A549 (cell line): ENCODE data around the gene TPRG1. TPM values are rescaled to one million over a fixed set of nuclear protein-coding genes. Genes with fewer than 3 reads are reported as not detected.

Experiments used
- ATAC-seq, 2 experiments: fragments of 200-7000 bp in 1 of 2; fragments of >200 bp in 1 of 2; cut with Nextera tagmentation in 1 of 2; cut with Tn5 transposase in 1 of 2; 3 replicates each; pipeline versions ENCODE4 v1.8.0 to v1.9.1; 2018 to 2020; ENCODE audit warnings: mild to moderate bottlenecking in 1 of 2, moderate library complexity in 1 of 2
- CTCF ChIA-PET: fragments of 300-600 bp; sonication (Branson Sonifier 250); formaldehyde crosslinking; extraction: SDS; loops from one replicate; lab custom pipeline; 2021; ENCODE audit warnings: antibody characterized with exemption, inconsistent platforms; lab: Yijun Ruan, JAX
- POLR2A ChIA-PET: fragments of 350-600 bp; formaldehyde crosslinking; extraction: SDS; loops from one replicate; lab custom pipeline; 2021; ENCODE audit warnings: antibody characterized with exemption, inconsistent platforms; lab: Yijun Ruan, JAX
- DNase-seq, 2 experiments: peaks; one replicate each; pipeline versions ENCODE4 v3.0.0 to v3.0.0-alpha.2; 2011 to 2016; ENCODE audit warnings: low read depth in 1 of 2, low spot score in 1 of 2
- FAIRE-seq: peaks from 2 replicates; lab custom pipeline; 2011; peaks lifted over from hg19 to GRCh38; lab: Jason Lieb, UNC
- H3K27ac ChIP-seq, 2 experiments: fragments of >200 bp; sonication (Bioruptor Twin); formaldehyde crosslinking; 3 replicates each; pipeline ENCODE4 v1.5.1; 2016 to 2017
- H3K4me1 ChIP-seq: fragments of >200 bp; sonication (Bioruptor Twin); formaldehyde crosslinking; 3 replicates; pipeline ENCODE4 v1.6.1; 2016
- H3K4me2 ChIP-seq: fragments of >200 bp; sonication (Bioruptor Twin); formaldehyde crosslinking; 3 replicates; pipeline ENCODE4 v1.6.1; 2016
- H3K4me3 ChIP-seq: fragments of >200 bp; sonication (Bioruptor Twin); formaldehyde crosslinking; 3 replicates; pipeline ENCODE4 v1.5.1; 2016
- H3K9me3 ChIP-seq: fragments of >200 bp; sonication (Bioruptor Twin); formaldehyde crosslinking; 3 replicates; pipeline ENCODE4 v1.6.1; 2016
- BHLHE40 ChIP-seq: IDR thresholded peaks from 2 replicates; pipeline ENCODE4 v1.6.1; 2012; ENCODE audit warnings: low read depth, low read length, inconsistent platforms
- CBX8 ChIP-seq: fragments of 200-600 bp; sonication (generic); IDR thresholded peaks from 2 replicates; pipeline ENCODE4 v1.6.1; 2016
- EHMT2 ChIP-seq: fragments of 200-600 bp; sonication (generic); IDR thresholded peaks from 2 replicates; pipeline ENCODE4 v1.6.1; 2016; ENCODE audit warnings: antibody characterized with exemption, low read depth, mild to moderate bottlenecking, moderate library complexity
- EP300 ChIP-seq, 2 experiments: fragments of >200 bp; sonication (Bioruptor Twin); formaldehyde crosslinking; IDR thresholded peaks; 2 replicates in 1 of 2; 3 replicates in 1 of 2; pipeline ENCODE4 v1.6.1; 2016 to 2017
- ESRRA ChIP-seq: fragments of 150-350 bp; IDR thresholded peaks from 2 replicates; pipeline ENCODE4 v1.6.1; 2014; ENCODE audit warnings: mild to moderate bottlenecking, low read length, borderline replicate concordance
- FOXS1 ChIP-seq: fragments of 250-450 bp; sonication (Bioruptor Pico); IDR thresholded peaks from 2 replicates; pipeline ENCODE4 v1.5.0; 2020; ENCODE audit warnings: mild to moderate bottlenecking, moderate library complexity
- HDAC2 ChIP-seq: fragments of 200-600 bp; sonication (generic); IDR thresholded peaks from 2 replicates; pipeline ENCODE4 v1.6.1; 2016
- HEYL ChIP-seq: fragments of 250-450 bp; sonication (Bioruptor Pico); IDR thresholded peaks from 2 replicates; pipeline ENCODE4 v1.8.0; 2021; ENCODE audit warnings: mild to moderate bottlenecking, moderate library complexity
- HOXB5 ChIP-seq: fragments of 250-450 bp; sonication (Bioruptor Pico); IDR thresholded peaks from 2 replicates; pipeline ENCODE4 v1.5.0; 2020; ENCODE audit warnings: mild to moderate bottlenecking, moderate library complexity
- JUNB ChIP-seq: fragments of >200 bp; sonication (Bioruptor Twin); formaldehyde crosslinking; IDR thresholded peaks from 2 replicates; pipeline ENCODE4 v1.6.1; 2016
- KDM1A ChIP-seq: fragments of 200-600 bp; sonication (generic); IDR thresholded peaks from 2 replicates; pipeline ENCODE4 v1.6.1; 2016; ENCODE audit warnings: low read depth, mild to moderate bottlenecking
- KDM5A ChIP-seq: fragments of 200-600 bp; sonication (generic); IDR thresholded peaks from 2 replicates; pipeline ENCODE4 v1.6.1; 2016; ENCODE audit warnings: antibody characterized with exemption, mild to moderate bottlenecking
- MAFK ChIP-seq: fragments of 450-650 bp; IDR thresholded peaks from 2 replicates; pipeline ENCODE4 v1.6.1; 2014; ENCODE audit not compliant: partially characterized antibody
- NPAS2 ChIP-seq: fragments of 250-450 bp; sonication (Bioruptor Pico); IDR thresholded peaks from 2 replicates; pipeline ENCODE4 v1.8.0; 2022; ENCODE audit warnings: mild to moderate bottlenecking, moderate library complexity, borderline replicate concordance
- NR3C1 ChIP-seq: fragments of >200 bp; sonication (Bioruptor Twin); formaldehyde crosslinking; IDR thresholded peaks from 3 replicates; pipeline ENCODE4 v1.6.1; 2017
- PHF8 ChIP-seq: fragments of 200-600 bp; sonication (generic); IDR thresholded peaks from 2 replicates; pipeline ENCODE4 v1.6.1; 2016; ENCODE audit warnings: low read depth, mild to moderate bottlenecking, antibody characterized with exemption, moderate library complexity, borderline replicate concordance
- POLR2AphosphoS2 ChIP-seq: conservative IDR thresholded peaks from 2 replicates; pipeline ENCODE4 v1.6.1; 2012; ENCODE audit warnings: low read length, improper control_type of control experiment, inconsistent platforms
- RAD21 ChIP-seq, 2 experiments: fragments of >200 bp in 1 of 2; sonication (Bioruptor Twin) in 1 of 2; formaldehyde crosslinking in 1 of 2; IDR thresholded peaks in 1 of 2; conservative IDR thresholded peaks in 1 of 2; 2 replicates in 1 of 2; 3 replicates in 1 of 2; pipeline ENCODE4 v1.6.1; 2012 to 2018; ENCODE audit warnings: inconsistent platforms in 1 of 2
- RFX5 ChIP-seq: fragments of 450-650 bp; IDR thresholded peaks from 2 replicates; pipeline ENCODE4 v1.7.1; 2014; ENCODE audit warnings: antibody characterized with exemption, mild to moderate bottlenecking, moderate library complexity
- SREBF2 ChIP-seq: fragments of 450-650 bp; IDR thresholded peaks from 2 replicates; pipeline ENCODE4 v1.6.1; 2014; ENCODE audit warnings: mild to moderate bottlenecking, moderate library complexity
- TFCP2L1 ChIP-seq: fragments of 250-450 bp; sonication (Bioruptor Pico); IDR thresholded peaks from 2 replicates; pipeline ENCODE4 v1.5.0; 2021; ENCODE audit warnings: mild to moderate bottlenecking
- ZFP36 ChIP-seq: fragments of 450-650 bp; IDR thresholded peaks from 2 replicates; pipeline ENCODE4 v1.6.1; 2014; ENCODE audit warnings: borderline replicate concordance; ENCODE audit not compliant: partially characterized antibody
- ZSCAN20 ChIP-seq: fragments of 250-450 bp; sonication (Bioruptor Pico); IDR thresholded peaks from 2 replicates; pipeline ENCODE4 v1.8.0; 2022; ENCODE audit warnings: mild to moderate bottlenecking, moderate library complexity
- WGBS: methylation state at CpG from one replicate; pipeline ENCODE4 v1.1.6; 2017; ENCODE audit errors: missing lambda C conversion rate; 5-methylcytosine and 5-hydroxymethylcytosine counted together
- polyA plus RNA-seq, 4 experiments: library from polyadenylated mRNA; depleted of rRNA in 3 of 4; stranded (reverse); fragments of >200 nt; fragmentation: RNase III in 1 of 4; extraction: RNeasy Plus Mini Kit Qiagen cat#74134 plus additional on column Dnase treatment in 1 of 4; gene quantifications; 2 replicates in 3 of 4; 3 replicates in 1 of 4; pipeline ENCODE4 v1.2.3, GENCODE V29; 2011 to 2017
- TF ChIP-seq, protein P1 (sequence below): fragments of >200 bp; sonication (Bioruptor Twin); formaldehyde crosslinking; IDR thresholded peaks from 2 replicates; pipeline ENCODE4 v1.6.1; 2016
- TF ChIP-seq, protein P2 (sequence below): IDR thresholded peaks from 2 replicates; pipeline ENCODE4 v1.6.1; 2012
- TF ChIP-seq, protein P3 (sequence below): fragments of 150-350 bp; IDR thresholded peaks from 2 replicates; pipeline ENCODE4 v1.6.1; 2014; ENCODE audit warnings: low read depth, mild to moderate bottlenecking, low read length
- TF ChIP-seq, protein P4 (sequence below): IDR thresholded peaks from 2 replicates; pipeline ENCODE4 v1.6.1; 2012
- TF ChIP-seq, protein P5 (sequence below): IDR thresholded peaks from 2 replicates; pipeline ENCODE4 v1.6.1; 2012; ENCODE audit warnings: low read depth, borderline replicate concordance
- TF ChIP-seq, protein P6 (sequence below): fragments of 250-450 bp; sonication (Bioruptor Pico); IDR thresholded peaks from 2 replicates; pipeline ENCODE4 v1.5.0; 2021; ENCODE audit warnings: mild to moderate bottlenecking, moderate library complexity, borderline replicate concordance
- TF ChIP-seq, protein P7 (sequence below): fragments of 450-650 bp; IDR thresholded peaks from 2 replicates; pipeline ENCODE4 v1.6.1; 2014; ENCODE audit warnings: antibody characterized with exemption

TPRG1 gene
- polyA plus RNA-seq, 2 of the 4 experiments (the other 2 are of a cell fraction): 0.21 to 1.1 TPM

DNA sequence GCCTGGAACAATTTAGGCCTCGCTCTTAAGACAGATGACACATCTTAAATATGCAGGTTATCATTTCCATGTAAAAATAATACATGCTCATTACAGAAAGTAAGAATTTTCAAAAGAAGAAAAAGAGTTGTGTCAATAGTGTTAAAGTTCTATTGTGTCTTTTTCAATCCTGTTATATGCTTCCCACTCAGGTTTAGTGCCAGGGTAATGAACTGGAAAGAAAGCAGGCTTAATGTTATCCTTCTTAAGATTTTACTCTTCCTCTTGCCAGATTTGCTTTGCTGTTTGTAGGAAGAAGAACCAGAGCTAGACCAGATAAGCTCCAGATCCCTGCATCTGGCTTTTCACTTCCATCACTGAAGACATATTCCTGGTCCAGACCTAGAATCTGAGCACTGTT is 128.6 kb downstream of the TPRG1 start:
- peak overlapping the region; percentile 22 to 67; a peak in 3 of 6 replicates for H3K27ac ChIP-seq
- no peak for TF ChIP-seq ESRRA
- TF ChIP-seq HOXB5 (CRISPR knock-in tag): no peak
- no peak for TF ChIP-seq RAD21 (conservative IDR thresholded peaks at IDR 0.05 in 1 of 2, IDR thresholded peaks at IDR 0.05 in 1 of 2)
- TF ChIP-seq, protein P1, sequence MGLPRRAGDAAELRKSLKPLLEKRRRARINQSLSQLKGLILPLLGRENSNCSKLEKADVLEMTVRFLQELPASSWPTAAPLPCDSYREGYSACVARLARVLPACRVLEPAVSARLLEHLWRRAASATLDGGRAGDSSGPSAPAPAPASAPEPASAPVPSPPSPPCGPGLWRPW: no peak
- no peak for TF ChIP-seq KDM5A
- no peak for TF ChIP-seq NPAS2 (CRISPR knock-in tag)
- no peak for TF ChIP-seq CBX8
- no peak for TF ChIP-seq KDM1A
- no peak for TF ChIP-seq NR3C1
- no peak for TF ChIP-seq PHF8
- TF ChIP-seq SREBF2: no peak
- TF ChIP-seq, protein P2, sequence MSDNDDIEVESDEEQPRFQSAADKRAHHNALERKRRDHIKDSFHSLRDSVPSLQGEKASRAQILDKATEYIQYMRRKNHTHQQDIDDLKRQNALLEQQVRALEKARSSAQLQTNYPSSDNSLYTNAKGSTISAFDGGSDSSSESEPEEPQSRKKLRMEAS: no peak
- TF ChIP-seq EP300 (IDR thresholded peaks at IDR 0.05): no peak
- no peak for TF ChIP-seq MAFK
- no peak for TF ChIP-seq EHMT2
- no peak overlapping the region for H3K4me2 ChIP-seq
- H3K9me3 ChIP-seq: no peaks in the 10 kb centered on the region
- H3K4me3 ChIP-seq: no peak overlapping the region
- FAIRE-seq: no peak
- WGBS: 100% methylated on average over 1 of the region's 1 CpG
- POLR2A ChIA-PET: no interaction called here
- CTCF ChIA-PET: interaction anchor here (1.3 kb wide), 1 partner anchor 10 kb away, joined by 3 read pairs; no protein-coding TSS in a partner anchor
- H3K4me1 ChIP-seq: peaks cover 34% of the 10 kb centered on the region
- no peak for DNase-seq
- ATAC-seq: no peak

DNA sequence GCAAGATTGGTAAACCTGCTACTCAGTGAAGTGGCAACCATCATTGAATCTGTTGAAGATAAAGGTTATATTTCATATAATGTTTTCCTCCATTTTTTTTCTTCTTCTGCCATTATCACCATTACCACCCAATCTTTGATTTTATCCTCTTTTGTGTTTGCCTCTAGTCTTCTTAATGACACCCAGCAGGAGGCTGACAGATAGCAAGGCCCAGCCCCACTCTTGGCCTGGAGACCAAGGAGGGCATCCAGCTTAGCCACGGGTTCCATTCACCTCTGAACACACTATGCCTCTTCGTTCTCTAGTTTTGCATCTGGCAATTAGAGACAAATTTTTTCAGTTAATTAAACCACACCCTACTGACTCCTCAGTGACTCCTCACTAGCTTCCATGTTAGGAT is 129.7 kb downstream of the TPRG1 start:
- H3K4me3 ChIP-seq: no peak overlapping the region
- H3K27ac ChIP-seq: peak overlapping the region; percentile 24 to 88; a peak in 5 of 6 replicates
- TF ChIP-seq RFX5 (no peak), JUNB (no peak), KDM5A (no peak), EP300 (IDR thresholded peaks at IDR 0.05) (no peak), BHLHE40 (no peak), ZSCAN20 (CRISPR knock-in tag) (no peak), POLR2AphosphoS2 (no peak), TFCP2L1 (CRISPR knock-in tag) (no peak), FOXS1 (no peak), HDAC2 (no peak), HEYL (CRISPR knock-in tag) (no peak), ZFP36 (no peak)
- TF ChIP-seq, protein P3, sequence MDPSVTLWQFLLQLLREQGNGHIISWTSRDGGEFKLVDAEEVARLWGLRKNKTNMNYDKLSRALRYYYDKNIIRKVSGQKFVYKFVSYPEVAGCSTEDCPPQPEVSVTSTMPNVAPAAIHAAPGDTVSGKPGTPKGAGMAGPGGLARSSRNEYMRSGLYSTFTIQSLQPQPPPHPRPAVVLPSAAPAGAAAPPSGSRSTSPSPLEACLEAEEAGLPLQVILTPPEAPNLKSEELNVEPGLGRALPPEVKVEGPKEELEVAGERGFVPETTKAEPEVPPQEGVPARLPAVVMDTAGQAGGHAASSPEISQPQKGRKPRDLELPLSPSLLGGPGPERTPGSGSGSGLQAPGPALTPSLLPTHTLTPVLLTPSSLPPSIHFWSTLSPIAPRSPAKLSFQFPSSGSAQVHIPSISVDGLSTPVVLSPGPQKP: no peak
- TF ChIP-seq, protein P4, sequence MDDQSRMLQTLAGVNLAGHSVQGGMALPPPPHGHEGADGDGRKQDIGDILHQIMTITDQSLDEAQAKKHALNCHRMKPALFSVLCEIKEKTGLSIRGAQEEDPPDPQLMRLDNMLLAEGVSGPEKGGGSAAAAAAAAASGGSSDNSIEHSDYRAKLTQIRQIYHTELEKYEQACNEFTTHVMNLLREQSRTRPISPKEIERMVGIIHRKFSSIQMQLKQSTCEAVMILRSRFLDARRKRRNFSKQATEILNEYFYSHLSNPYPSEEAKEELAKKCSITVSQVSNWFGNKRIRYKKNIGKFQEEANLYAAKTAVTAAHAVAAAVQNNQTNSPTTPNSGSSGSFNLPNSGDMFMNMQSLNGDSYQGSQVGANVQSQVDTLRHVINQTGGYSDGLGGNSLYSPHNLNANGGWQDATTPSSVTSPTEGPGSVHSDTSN: no peak
- TF ChIP-seq, protein P5, sequence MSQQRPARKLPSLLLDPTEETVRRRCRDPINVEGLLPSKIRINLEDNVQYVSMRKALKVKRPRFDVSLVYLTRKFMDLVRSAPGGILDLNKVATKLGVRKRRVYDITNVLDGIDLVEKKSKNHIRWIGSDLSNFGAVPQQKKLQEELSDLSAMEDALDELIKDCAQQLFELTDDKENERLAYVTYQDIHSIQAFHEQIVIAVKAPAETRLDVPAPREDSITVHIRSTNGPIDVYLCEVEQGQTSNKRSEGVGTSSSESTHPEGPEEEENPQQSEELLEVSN: no peak
- TF ChIP-seq, protein P6, sequence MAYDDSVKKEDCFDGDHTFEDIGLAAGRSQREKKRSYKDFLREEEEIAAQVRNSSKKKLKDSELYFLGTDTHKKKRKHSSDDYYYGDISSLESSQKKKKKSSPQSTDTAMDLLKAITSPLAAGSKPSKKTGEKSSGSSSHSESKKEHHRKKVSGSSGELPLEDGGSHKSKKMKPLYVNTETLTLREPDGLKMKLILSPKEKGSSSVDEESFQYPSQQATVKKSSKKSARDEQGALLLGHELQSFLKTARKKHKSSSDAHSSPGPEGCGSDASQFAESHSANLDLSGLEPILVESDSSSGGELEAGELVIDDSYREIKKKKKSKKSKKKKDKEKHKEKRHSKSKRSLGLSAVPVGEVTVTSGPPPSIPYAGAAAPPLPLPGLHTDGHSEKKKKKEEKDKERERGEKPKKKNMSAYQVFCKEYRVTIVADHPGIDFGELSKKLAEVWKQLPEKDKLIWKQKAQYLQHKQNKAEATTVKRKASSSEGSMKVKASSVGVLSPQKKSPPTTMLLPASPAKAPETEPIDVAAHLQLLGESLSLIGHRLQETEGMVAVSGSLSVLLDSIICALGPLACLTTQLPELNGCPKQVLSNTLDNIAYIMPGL (CRISPR knock-in tag): no peak
- TF ChIP-seq, protein P7, sequence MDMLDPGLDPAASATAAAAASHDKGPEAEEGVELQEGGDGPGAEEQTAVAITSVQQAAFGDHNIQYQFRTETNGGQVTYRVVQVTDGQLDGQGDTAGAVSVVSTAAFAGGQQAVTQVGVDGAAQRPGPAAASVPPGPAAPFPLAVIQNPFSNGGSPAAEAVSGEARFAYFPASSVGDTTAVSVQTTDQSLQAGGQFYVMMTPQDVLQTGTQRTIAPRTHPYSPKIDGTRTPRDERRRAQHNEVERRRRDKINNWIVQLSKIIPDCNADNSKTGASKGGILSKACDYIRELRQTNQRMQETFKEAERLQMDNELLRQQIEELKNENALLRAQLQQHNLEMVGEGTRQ: no peak
- POLR2A ChIA-PET: no interaction called here
- H3K9me3 ChIP-seq: no peaks in the 10 kb centered on the region
- DNase-seq (no peak), ATAC-seq (no peak), FAIRE-seq (no peak)
- WGBS: 96% methylated on average over 2 of the region's 2 CpGs
- no peak overlapping the region for H3K4me2 ChIP-seq
- H3K4me1 ChIP-seq: peaks cover 46% of the 10 kb centered on the region
- CTCF ChIA-PET: interaction anchor here (1.3 kb wide), 1 partner anchor 646 kb away, joined by 3 read pairs; no protein-coding TSS in a partner anchor
